ENCODE results near the gene ENO4.
A peak's percentile ranks its signal among the peaks of the same experiment; 100 is the strongest.

Gene ENO4

GRCh38 chr10:116831790-116832189 lies 17.5 kb upstream of the ENO4 start:
- no peak for DNase-seq

DNA sequence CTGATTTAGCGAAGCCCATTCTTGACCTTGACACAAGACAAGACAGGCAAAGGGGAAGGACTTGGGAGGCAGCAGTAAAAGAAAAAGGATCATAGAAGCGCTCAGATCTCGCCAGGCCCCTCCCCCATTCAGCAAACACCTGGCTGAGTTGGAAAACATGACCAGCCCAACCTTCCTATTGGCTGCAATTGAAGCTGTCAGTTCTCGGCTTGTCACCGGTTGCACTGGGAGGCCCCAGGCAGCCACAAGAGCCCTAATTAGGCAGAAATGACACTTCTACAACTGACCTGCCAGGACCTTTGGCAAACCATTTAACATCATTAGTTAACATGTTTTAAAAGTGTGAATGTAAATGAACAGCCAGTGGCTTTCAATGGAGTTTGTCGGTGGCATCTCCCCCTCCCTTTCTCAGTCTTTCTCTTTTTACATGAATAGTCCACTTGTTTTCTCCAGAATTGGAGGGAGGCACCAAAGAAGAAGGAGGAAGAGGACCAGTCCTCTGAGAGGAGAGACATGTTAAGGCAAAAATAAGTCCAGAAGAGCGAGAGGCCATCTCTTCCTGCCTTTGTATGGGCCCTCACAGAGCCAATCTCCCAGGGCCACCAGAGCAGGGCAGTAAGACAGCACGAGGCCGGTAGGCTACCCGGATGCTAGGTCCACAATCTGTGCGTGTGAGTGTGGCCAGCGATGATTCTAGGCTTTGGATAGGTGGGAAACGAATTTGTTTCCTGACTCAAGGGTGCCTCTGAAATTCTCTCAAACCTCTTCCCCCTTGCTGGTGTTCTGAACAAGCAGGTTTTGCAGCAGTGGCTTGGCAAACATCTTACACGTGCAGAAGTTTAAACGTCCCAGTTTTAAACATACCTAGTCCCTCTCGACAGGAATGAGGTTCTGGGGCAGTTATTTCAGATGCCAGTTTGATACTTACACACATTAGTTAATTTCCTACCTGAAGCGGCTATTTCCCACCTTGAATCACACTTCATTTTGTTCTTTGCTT lies 15.0 kb upstream of the ENO4 start:
- peak; percentile 93 for DNase-seq

- no peak for DNase-seq
These were observed 13.6 kb upstream of the ENO4 start for GRCh38 chr10:116835658-116836057.

GRCh38 chr10:116836083-116836482 lies 13.2 kb upstream of the ENO4 start:
- peak; percentile 53 for DNase-seq

- DNase-seq, result no peak
These were observed 12.3 kb upstream of the ENO4 start for GRCh38 chr10:116836902-116837523.

DNA sequence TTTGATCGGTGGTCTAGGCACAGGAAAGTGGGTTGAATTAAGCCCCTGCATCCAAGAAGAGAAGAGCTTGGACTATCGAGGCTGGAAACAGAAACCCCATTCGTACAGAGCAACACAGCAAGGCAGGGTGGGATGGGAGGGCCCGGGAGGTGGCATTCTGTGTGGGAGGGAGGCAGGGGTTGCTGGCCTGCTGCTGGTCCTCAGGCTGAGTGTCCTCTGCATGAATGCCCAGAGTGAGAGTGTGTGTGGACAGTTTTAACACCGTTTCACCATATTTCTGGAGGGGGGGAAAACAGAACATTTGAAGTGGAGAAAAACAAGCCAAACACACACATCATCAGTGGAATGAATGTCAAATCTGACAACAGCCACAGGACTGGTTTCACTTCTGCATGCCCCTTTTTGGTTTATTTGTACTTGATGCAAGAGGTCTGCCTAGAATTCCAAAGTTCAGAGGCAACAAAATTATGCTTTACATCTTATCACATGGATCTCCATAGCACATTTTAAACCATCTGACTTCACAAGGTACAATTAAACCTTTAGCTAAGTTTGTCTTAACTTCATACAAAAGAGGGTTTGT lies 11.1 kb upstream of the ENO4 start:
- no peak for DNase-seq

GRCh38 chr10:116840389-116841075 lies 8.8 kb upstream of the ENO4 start:
- DNase-seq, result no peak

DNA sequence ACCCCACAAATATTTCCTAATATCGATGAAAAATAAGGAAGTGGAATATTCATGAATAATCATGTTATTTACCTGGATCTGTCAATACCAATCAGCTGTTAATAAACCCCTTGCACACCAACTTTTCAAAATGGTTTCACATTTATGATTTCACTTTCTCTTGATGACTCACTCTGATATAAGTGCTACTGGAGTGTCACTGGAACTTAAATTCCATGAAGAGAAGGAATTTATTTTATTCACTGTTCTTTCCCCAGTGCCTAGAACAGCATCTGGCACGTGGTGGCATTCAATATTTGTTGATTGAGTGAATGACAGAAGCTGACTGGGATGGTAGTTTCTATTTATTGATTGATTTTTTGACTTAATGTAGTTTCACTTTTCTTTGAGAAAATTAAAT lies 3.5 kb upstream of the ENO4 start:
- no peak for DNase-seq

DNA sequence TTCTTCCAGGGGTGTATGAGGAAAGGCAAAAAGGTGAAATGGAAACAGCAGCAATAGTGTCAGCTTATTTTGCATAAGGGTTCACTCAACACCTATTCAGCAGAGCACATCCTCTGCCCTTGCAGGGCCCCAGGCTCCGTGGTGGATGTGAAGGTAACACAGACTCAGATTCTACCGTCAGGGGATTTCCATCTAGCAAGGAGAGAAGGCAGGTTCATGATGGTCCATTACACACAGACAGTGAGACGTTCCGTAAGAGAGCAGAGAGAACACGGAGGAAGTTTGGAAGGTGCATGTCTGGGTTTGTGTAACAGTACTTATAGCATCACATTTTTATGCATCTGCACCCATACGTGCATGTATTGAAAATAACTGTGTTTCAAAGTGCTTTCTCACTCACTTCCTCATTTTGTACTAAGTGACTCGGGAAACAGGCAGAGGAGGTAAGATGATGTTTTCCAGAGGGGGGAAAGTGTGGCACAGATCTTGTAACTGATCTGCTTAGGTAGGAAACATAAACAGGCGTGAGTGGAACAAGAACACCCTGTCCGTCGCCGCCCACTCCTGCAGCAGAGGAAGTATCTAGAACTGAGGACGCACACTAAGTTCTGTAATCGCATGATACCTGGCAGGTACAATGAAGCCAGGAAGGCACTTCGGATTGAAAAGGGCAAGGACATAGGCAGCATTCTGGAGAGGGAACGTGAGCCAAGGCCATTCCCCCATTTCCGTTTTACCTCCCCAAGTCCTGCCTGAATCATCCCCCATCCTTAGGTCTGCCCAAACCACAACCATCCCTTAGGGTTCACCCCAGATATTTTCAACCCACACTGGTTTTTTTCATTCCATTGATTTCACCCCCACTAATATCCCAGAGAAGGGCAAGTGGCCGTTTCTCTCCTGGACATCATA lies 1.0 kb upstream of the ENO4 start:
- DNase-seq, result no peak

DNA sequence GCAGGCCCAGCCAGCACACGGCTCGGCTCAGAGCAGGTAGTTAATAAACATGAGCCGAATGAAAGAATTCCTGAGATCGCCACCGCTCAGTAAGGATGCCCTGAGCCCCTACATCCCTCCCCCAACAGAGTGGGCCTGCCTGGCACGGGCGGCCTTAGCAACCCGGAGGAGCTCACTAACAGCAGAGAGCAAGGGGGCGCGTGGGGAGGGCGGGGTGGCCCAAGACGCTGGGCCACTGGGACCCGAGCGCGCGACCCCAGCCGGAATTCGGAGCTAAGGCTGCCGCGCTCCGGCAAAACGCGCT lies 403 bp upstream of the ENO4 start:
- no peak for DNase-seq

GRCh38 chr10:116850058-116850611 lies 836 bp downstream of the ENO4 start:
- no peak for DNase-seq

DNA sequence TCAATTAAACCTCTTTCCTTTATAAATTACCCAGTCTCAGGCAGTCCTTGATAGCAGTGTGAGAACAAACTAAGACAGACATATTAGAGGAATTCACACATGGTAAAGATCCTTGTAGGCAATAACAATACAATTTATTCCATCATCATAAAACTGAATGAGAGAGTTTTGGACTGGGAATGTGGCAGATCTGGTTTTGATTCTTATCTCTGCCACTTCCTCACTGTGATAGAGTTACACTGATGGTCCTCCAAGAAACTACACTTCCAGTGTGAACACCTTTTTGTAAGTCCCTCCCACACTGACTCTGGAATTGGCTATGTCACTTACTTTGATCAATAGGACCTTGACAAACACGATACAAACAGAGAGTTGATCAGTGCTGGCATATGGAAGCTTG lies 2.9 kb downstream of the ENO4 start:
- DNase-seq, result no peak

GRCh38 chr10:116853287-116853686 lies 4.0 kb downstream of the ENO4 start:
- no peak for DNase-seq

DNA sequence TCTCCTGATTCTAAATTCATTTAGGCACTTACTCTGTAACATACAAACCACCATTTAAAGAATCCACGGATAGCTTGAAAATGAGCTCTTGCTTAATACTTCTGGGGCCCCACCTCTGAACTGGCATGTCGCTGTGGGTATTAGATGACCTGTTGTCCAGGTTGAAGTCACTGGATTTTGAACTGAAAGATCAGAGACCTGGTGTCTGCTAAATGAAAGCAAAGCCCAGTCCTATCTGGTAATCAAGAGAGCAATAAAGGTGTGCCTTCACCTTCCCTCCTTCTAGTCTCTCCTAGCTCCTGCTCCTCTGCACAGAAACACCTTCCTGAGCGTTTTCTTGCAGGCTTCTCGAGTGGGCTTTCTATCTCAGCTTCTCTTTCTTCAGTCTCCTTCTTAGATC lies 4.4 kb downstream of the ENO4 start:
- DNase-seq, result no peak

DNA sequence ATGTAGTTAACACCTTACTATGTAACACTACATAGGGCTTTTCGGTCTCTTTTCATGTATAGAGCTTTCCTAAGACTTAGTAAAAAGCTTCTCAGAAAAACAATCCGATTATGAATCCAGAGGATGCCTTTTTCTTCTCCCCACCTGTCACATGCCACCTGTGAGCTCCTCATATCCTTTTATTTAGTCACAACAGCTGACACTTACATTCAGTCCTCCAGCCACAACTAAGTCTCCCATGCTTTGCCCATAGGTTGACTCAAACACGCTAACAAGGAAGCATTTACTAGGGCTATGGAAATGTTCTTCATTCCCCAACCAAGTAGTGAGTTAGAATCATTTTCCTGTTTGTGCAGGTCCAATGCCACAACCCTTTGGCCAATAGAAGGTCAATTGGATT lies 7.9 kb downstream of the ENO4 start:
- no peak for DNase-seq

DNA sequence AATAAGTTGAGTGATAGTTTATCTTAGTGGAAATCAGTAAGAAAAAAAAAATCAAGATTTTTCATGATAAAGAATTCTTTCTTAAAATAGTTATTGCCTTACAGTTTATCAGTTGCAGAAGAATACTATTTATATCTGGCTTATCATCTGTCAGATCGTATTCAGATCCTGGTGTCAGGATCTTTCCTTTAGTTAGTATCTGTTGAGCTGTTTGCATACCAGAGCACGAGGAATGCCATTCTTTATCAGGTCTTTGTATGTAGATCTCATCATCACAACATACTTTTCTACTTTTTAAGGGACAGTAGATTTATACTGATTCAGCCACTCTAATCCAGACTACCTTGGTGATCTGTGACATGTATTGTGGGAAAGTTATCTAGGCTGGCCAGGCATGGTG lies 12.5 kb downstream of the ENO4 start:
- DNase-seq, result no peak

GRCh38 chr10:116864436-116864835 lies 15.1 kb downstream of the ENO4 start:
- no peak for DNase-seq

GRCh38 chr10:116866066-116866465 lies 16.8 kb downstream of the ENO4 start:
- DNase-seq, result no peak

- DNase-seq, result no peak
These were observed 17.8 kb downstream of the ENO4 start for GRCh38 chr10:116866987-116867595.

DNA sequence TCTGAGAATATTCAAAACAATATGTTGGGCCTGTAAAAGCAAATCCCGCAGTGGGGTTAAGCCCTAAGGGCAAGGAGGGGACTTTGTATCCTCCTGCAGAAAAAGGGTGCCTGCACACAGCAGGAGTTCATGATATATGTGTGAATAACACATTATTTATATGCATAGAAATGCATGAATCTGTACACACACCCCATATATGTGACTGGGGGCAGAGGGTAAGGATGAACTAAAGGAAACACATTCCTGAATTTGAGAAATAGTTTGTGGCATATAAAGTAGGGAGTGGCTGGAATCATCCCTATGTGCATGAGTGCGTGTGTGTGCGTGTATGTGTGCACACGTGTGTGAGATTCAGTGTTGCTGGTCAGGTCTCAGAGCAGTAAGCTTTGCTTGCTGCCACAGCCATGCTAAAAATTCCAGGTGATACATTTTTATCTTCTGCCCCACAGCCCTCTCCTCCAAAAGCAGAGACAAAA lies 18.9 kb downstream of the ENO4 start:
- DNase-seq, result no peak

DNA sequence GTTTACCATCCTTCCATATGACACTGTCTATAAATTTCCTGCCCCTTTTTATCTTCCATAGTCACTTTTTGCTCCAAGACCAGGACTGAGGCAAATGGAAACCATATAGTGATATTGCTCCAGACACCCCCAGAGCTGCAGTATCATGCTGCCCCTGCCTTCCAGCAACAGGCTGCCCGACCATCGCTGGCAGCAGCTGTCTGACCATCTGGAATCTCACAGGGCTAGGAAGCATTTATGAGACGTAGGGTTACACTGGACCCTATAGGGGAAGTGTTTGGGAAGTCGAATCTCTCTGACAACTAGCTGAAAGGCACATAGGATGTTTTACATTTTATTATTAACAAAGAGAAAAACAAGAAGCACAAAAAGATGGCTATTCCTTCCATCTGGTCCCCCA lies 19.4 kb downstream of the ENO4 start:
- DNase-seq, result no peak

DNA sequence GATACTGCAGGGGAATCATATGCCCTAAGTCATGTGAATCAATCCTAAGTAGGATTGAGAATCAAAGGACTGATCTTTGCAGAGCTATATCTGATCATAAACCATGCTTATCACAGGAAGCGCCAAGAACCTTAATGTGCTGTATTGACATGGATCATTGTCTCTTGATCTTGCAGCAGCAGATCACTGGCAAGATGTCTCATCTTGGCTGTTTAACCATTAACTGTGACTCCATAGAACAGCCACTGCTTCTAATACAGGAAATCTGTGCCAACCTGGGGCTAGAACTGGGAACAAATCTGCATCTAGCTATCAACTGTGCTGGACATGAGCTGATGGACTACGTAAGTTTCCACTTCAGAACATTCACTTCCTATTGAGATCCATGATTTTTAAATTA lies 21.6 kb downstream of the ENO4 start:
- DNase-seq, result no peak
